Liver (tissue), 3 donors: ENCODE data around the gene FOXO6.

Source experiments
- CTCF ChIP-seq: fragments of 150-350 bp; IDR thresholded peaks from 2 replicates; pipeline ENCODE4 v1.5.1; 2017; ENCODE audit warnings: improper control_type of control experiment, low read depth, low read length; ENCODE audit not compliant: missing input control
- HNF4G ChIP-seq: IDR thresholded peaks from 2 replicates; pipeline ENCODE4 v1.6.1; 2016; ENCODE audit warnings: antibody characterized with exemption
- JUND ChIP-seq, 2 donors: IDR thresholded peaks; 2 replicates each; pipeline ENCODE4 v1.6.1; 2016; ENCODE audit warnings: antibody characterized with exemption in 2 of 2
- SP1 ChIP-seq: IDR thresholded peaks from 2 replicates; pipeline ENCODE4 v1.6.1; 2018; ENCODE audit warnings: antibody characterized with exemption, mild to moderate bottlenecking
- TF ChIP-seq, protein P1 (sequence below): IDR thresholded peaks from 2 replicates; pipeline ENCODE4 v1.6.1; 2016; ENCODE audit warnings: antibody characterized with exemption
- donor health status: healthy.
- donor health status: healthy.

DNA sequence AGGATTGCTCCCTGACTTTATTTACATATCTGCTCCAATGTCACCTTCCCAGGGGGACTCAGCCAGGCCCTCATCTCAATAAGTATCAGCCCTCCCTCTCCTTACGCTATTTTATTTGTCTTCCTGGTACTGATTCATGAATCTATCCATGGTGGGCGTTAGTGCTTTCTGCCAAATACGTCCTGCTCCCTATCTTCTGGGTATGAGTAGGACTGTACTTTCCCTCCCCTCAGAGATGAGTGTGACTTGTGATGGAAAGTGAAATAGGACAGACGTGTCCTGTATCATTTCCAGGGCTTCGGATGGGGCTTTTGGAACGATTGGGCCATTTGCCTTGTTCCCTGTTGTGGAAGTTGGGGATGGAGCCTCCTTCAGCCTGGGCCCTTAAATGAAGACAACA, 47.5 kb downstream of the FOXO6 start:
- TF ChIP-seq CTCF = no peak
- no peak for TF ChIP-seq HNF4G
- TF ChIP-seq SP1 = no peak
- no peak for TF ChIP-seq JUND (IDR thresholded peaks at IDR 0.05)
- TF ChIP-seq, protein P1, sequence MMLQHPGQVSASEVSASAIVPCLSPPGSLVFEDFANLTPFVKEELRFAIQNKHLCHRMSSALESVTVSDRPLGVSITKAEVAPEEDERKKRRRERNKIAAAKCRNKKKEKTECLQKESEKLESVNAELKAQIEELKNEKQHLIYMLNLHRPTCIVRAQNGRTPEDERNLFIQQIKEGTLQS = no peak
